ENCODE results near the gene NDRG4.

The NDRG4 gene

DNA sequence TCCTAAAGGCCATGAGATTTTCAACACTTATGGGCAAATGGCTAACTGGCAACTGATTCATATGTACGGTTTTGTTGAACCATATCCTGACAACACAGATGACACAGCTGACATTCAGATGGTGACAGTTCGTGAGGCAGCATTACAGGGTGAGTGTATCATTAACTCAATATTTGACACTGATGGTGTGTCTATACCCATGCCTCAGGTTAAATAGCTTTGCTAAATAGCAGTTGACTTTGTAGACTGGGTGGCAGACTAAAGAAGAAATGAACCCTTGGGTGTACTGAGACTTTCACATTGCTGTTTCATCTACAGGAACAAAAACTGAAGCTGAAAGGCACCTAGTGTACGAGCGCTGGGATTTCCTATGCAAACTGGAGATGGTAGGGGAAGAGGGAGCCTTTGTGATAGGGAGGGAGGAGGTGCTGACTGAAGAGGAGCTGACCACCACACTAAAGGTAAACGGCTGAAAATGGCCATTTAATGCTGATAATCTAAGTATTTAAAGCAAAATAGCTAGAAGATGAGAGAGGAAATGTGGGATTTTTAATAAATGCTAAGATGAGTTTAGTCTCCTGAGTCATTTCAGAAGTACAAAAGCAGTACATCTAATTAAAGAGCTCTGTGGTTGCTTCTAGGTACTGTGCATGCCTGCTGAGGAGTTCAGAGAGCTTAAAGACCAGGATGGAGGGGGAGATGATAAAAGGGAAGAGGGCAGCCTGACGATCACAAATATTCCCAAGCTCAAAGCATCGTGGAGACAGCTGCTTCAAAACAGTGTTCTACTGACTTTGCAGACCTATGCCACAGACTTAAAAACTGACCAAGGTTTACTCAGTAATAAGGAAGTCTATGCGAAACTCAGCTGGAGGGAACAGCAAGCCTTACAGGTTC lies 18.4 kb downstream of the NDRG4 start:
- CTCF ChIA-PET, result interaction anchor here (0.6 kb wide), 2 partner anchors 17 to 108 kb away, joined by 3 to 9 read pairs; no protein-coding TSS in a partner anchor
- TF ChIP-seq, protein P1, sequence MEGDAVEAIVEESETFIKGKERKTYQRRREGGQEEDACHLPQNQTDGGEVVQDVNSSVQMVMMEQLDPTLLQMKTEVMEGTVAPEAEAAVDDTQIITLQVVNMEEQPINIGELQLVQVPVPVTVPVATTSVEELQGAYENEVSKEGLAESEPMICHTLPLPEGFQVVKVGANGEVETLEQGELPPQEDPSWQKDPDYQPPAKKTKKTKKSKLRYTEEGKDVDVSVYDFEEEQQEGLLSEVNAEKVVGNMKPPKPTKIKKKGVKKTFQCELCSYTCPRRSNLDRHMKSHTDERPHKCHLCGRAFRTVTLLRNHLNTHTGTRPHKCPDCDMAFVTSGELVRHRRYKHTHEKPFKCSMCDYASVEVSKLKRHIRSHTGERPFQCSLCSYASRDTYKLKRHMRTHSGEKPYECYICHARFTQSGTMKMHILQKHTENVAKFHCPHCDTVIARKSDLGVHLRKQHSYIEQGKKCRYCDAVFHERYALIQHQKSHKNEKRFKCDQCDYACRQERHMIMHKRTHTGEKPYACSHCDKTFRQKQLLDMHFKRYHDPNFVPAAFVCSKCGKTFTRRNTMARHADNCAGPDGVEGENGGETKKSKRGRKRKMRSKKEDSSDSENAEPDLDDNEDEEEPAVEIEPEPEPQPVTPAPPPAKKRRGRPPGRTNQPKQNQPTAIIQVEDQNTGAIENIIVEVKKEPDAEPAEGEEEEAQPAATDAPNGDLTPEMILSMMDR (conservative IDR thresholded peaks at IDR 0.05; ENCODE audit: low read depth), result no peak
- no peak for DNase-seq (ENCODE audit: low spot score)
- POLR2A ChIA-PET (ENCODE audit: low non-redundant PET), result no interaction called here
- H3K27ac ChIP-seq, result no peak overlapping the region

DNA sequence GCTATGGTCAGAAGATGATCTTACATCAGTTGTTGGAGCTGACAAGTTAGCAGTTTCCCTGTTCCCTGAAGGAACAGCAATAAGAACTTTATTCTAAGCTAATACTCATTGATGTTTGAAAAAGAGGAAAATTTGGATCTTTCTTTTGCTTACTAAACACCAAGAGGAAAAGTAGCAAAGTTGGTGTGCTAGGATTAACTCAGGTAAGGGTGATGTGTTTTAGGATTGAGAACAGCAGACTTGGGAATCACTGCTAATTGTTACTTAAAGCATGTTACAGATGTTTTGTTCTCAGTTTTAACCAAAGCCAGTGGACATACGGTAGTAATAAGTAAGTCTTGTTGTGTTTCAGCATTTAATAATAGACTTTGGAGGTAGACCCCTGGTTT lies 19.0 kb downstream of the NDRG4 start:
- no peak overlapping the region for H3K27ac ChIP-seq
- ChIA-PET CTCF (interaction anchor here (0.6 to 0.7 kb wide), 3 partner anchors 107 to 1385 kb away, joined by 3 to 9 read pairs (median 3); no protein-coding TSS in a partner anchor), POLR2A (ENCODE audit: low non-redundant PET) (no interaction called here)
- TF ChIP-seq, protein P1 (conservative IDR thresholded peaks at IDR 0.05; ENCODE audit: low read depth), result no peak
- no peak for DNase-seq (ENCODE audit: low spot score)

DNA sequence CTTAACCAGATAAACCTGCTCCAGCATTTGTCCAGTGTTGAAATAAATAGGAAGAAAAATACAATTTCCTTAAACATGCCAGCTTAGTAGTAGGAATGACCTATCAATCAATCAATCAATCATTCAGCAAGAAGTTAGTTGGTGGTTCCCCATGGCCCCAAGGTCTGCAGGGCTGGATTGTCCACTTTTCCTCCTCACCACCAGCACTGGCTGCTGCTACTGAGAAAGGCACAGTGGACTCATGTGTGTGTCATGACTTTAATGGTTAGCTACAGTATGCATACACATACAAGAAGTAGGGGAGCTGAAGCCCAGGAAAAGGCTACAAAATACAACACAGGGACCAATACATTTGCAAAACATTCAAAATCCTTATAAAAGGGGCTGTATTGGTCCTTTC lies 19.8 kb downstream of the NDRG4 start:
- ChIA-PET POLR2A (ENCODE audit: low non-redundant PET) (no interaction called here), CTCF (interaction anchor here (0.7 kb wide), 3 partner anchors 163 to 1384 kb away, joined by 3 read pairs; no protein-coding TSS in a partner anchor)
- no peak for DNase-seq (ENCODE audit: low spot score)
- TF ChIP-seq, protein P1 (conservative IDR thresholded peaks at IDR 0.05; ENCODE audit: low read depth), result no peak
- no peak overlapping the region for H3K27ac ChIP-seq

DNA sequence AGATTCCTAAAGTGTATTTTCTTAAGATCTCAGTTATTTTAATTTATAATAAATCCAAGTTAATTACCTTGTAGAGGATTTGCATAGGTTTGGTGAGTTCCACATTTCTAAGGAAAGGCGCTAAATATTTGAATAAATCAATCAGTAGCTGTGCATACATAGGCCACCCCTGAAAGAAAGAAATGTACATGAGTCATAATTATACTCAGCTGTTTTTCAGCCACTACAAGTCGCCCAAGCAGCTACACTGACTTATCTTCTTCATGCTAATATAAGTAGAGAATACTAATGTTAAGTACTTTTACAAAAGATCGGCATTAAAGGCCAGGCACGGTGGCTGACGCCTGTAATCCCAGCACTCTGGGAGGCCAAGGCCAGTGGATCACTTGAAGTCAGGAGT lies 30.2 kb downstream of the NDRG4 start:
- CTCF ChIA-PET, result no interaction called here
- no peak overlapping the region for H3K27ac ChIP-seq
- DNase-seq (ENCODE audit: low spot score), result no peak
- TF ChIP-seq, protein P1 (conservative IDR thresholded peaks at IDR 0.05; ENCODE audit: low read depth), result no peak
- POLR2A ChIA-PET (ENCODE audit: low non-redundant PET), result no interaction called here

DNA sequence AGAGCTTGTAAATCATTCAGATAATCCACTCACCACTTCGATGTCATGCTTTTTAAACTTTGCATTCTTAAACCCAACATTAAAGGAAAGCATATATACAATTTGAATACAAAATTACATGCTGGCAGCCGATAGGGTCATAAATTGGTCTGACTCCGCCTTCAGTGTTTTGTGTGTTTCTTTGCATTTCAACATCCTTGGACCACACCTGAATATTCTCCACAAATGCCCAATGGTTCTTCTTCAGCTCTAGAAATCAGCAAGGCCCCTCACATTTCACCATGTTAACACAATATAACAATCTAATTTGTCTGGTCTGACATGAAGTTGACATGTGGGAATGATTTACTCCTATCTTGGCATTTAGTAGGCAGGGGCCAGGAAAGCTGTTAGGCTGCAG lies 32.5 kb downstream of the NDRG4 start:
- DNase-seq (ENCODE audit: low spot score), result no peak
- TF ChIP-seq, protein P1 (conservative IDR thresholded peaks at IDR 0.05; ENCODE audit: low read depth), result no peak
- CTCF ChIA-PET, result interaction anchor here (0.5 kb wide), 1 partner anchor 53 kb away, joined by 3 read pairs; no protein-coding TSS in a partner anchor
- POLR2A ChIA-PET (ENCODE audit: low non-redundant PET), result no interaction called here
- H3K27ac ChIP-seq, result no peak overlapping the region

DNA sequence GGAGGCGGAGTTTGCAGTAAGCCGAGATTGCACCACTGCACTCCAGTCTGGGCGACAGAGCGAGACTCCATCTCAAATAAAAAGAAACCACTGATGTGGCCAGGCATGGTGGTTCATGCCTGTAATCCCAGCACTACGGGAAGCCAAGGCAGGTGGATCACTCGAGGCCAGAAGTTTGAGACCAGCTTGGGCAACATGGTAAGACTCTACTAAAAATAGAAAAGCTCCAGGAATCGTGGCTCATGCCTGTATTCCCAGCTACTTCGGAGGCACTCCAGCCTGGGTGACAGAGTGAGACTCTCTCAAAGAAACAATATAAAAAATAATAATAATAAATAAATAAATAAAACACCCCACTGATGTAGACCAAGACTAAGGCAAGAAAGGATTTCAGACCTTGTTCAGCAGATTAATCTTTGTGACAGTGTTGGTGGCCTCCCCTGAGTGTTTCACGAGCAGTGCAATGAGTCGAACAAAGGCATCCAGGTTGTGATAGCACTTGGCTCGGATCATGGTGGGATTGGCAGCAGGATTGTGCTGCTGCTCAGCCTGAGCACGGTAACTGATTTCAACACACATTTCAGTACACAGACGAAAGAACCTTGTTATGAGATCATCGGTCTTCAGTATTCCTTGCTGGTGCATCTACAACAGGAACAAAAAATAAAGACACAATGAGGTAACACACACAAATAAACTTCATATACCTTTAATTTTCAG lies 34.0 kb downstream of the NDRG4 start:
- POLR2A ChIA-PET (ENCODE audit: low non-redundant PET), result no interaction called here
- CTCF ChIA-PET, result no interaction called here
- TF ChIP-seq, protein P1 (conservative IDR thresholded peaks at IDR 0.05; ENCODE audit: low read depth), result no peak
- no peak for DNase-seq (ENCODE audit: low spot score)
- H3K27ac ChIP-seq, result no peak overlapping the region

Measured in RWPE1 (cell line).